ENCODE results near the gene PDGFB.

PDGFB gene

DNA sequence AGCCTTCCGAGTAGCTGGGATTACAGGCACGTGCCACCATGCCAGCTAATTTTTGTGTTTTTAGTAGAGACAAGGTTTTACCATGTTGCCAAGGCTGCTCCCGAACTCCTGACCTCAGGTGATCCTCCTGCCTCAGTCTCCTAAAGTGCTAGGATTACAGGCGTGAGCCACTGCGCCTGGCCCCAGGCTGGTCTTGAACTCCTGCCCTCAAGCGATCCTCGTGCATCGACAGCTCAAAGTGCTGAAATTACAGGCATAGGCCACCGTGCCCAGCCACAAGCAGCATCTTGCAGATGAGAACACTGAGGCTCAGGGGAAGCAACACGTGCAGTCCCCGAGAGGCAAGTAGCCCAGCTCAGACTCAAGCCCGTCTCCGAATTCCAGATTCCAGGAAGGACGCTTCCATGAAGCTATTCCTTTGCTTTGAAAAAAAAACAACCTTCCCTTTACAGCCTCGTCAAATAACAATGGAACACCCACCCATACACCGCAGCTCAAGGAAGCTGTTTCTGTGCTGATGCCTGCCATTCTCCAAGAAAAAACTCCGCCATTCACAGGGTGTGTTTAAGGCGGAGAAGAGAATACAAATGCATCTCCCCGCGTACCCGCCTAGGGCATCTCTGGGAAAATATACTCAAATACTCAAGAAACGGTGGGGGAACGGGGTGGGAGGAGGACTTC is 34.5 kb upstream of the PDGFB start:
- Histone ChIP-seq H2AFZ (ENCODE audit: low read depth) (no peak overlapping the region), H4K20me1 (ENCODE audit: insufficient read depth) (no peaks in the 10 kb centered on the region), H3K27me3 (ENCODE audit: insufficient read depth, low read depth) (peaks cover 46% of the 10 kb centered on the region), H3K36me3 (ENCODE audit: insufficient read depth) (no peaks in the 10 kb centered on the region), H3K27ac (no peak overlapping the region), H3K4me3 (IDR thresholded peaks at IDR 0.05; ENCODE audit: insufficient read depth, low read depth, low read length) (no peak overlapping the region), H3K79me2 (ENCODE audit: insufficient read depth, low read depth) (no peaks in the 10 kb centered on the region), H3K4me2 (no peak overlapping the region), H3K9ac (no peak overlapping the region), H3K4me1 (ENCODE audit: low read depth, poor library complexity, severe bottlenecking) (no peaks in the 10 kb centered on the region)
- TF ChIP-seq, protein P1, sequence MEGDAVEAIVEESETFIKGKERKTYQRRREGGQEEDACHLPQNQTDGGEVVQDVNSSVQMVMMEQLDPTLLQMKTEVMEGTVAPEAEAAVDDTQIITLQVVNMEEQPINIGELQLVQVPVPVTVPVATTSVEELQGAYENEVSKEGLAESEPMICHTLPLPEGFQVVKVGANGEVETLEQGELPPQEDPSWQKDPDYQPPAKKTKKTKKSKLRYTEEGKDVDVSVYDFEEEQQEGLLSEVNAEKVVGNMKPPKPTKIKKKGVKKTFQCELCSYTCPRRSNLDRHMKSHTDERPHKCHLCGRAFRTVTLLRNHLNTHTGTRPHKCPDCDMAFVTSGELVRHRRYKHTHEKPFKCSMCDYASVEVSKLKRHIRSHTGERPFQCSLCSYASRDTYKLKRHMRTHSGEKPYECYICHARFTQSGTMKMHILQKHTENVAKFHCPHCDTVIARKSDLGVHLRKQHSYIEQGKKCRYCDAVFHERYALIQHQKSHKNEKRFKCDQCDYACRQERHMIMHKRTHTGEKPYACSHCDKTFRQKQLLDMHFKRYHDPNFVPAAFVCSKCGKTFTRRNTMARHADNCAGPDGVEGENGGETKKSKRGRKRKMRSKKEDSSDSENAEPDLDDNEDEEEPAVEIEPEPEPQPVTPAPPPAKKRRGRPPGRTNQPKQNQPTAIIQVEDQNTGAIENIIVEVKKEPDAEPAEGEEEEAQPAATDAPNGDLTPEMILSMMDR (conservative IDR thresholded peaks at IDR 0.05; ENCODE audit: low read depth, low read length), result no peak

DNA sequence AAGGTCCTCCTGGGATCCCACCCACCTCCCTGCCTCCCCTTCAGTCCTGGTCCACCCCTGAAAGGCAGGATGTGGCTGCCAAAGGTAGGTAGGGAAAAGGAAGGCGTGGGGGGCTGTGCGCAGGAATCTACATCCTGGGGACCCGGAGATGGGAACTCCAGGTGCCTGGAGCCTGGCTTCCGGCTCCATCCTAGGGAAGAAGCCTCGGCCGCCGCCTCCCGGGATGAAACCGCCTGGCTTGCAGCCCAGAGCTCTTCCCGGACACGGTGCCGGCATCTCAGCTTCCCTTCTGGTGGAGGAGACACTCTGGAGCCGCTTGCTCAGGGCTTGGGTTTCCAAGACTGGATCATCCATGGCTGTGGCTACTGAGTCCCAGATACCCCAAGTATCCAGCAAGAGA is 33.3 kb upstream of the PDGFB start:
- no peak overlapping the region for H3K9ac ChIP-seq
- TF ChIP-seq, protein P1 (conservative IDR thresholded peaks at IDR 0.05; ENCODE audit: low read depth, low read length), result no peak
- H3K79me2 ChIP-seq (ENCODE audit: insufficient read depth, low read depth), result no peaks in the 10 kb centered on the region
- H2AFZ ChIP-seq (ENCODE audit: low read depth), result no peak overlapping the region
- H3K27ac ChIP-seq, result no peak overlapping the region
- no peak overlapping the region for H3K4me3 ChIP-seq (IDR thresholded peaks at IDR 0.05; ENCODE audit: insufficient read depth, low read depth, low read length)
- peaks cover 42% of the 10 kb centered on the region for H3K27me3 ChIP-seq (ENCODE audit: insufficient read depth, low read depth)
- no peaks in the 10 kb centered on the region for H3K4me1 ChIP-seq (ENCODE audit: low read depth, poor library complexity, severe bottlenecking)
- no peaks in the 10 kb centered on the region for H3K36me3 ChIP-seq (ENCODE audit: insufficient read depth)
- H3K4me2 ChIP-seq, result no peak overlapping the region
- no peaks in the 10 kb centered on the region for H4K20me1 ChIP-seq (ENCODE audit: insufficient read depth)

DNA sequence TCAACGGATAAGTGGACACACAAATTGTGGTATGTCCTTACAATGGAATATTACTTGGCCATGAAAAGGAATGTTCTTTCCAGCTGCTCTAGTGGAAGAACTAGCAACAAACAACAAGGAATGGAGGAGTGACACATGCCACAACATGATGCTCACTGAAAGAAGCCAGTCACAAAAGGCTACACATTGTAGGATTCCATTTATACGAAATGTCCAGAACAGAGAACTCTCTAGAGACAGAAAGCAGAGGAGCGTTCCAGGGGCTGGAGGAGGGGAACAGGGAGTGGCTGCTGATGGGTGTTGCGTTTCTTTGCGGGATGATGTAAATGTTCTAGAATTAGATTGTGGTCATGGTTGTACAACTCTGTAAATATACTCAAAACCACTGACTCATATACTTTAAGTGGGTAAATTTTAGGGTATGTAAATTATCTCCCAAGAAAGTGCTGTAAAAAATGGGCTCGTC is 32.4 kb upstream of the PDGFB start:
- Histone ChIP-seq H2AFZ (ENCODE audit: low read depth) (no peak overlapping the region), H3K79me2 (ENCODE audit: insufficient read depth, low read depth) (no peaks in the 10 kb centered on the region), H3K27ac (no peak overlapping the region), H3K4me2 (no peak overlapping the region), H3K4me1 (ENCODE audit: low read depth, poor library complexity, severe bottlenecking) (no peaks in the 10 kb centered on the region), H3K9ac (no peak overlapping the region), H4K20me1 (ENCODE audit: insufficient read depth) (no peaks in the 10 kb centered on the region), H3K36me3 (ENCODE audit: insufficient read depth) (no peaks in the 10 kb centered on the region), H3K4me3 (IDR thresholded peaks at IDR 0.05; ENCODE audit: insufficient read depth, low read depth, low read length) (no peak overlapping the region), H3K27me3 (ENCODE audit: insufficient read depth, low read depth) (peaks cover 39% of the 10 kb centered on the region)
- TF ChIP-seq, protein P1 (conservative IDR thresholded peaks at IDR 0.05; ENCODE audit: low read depth, low read length), result no peak

DNA sequence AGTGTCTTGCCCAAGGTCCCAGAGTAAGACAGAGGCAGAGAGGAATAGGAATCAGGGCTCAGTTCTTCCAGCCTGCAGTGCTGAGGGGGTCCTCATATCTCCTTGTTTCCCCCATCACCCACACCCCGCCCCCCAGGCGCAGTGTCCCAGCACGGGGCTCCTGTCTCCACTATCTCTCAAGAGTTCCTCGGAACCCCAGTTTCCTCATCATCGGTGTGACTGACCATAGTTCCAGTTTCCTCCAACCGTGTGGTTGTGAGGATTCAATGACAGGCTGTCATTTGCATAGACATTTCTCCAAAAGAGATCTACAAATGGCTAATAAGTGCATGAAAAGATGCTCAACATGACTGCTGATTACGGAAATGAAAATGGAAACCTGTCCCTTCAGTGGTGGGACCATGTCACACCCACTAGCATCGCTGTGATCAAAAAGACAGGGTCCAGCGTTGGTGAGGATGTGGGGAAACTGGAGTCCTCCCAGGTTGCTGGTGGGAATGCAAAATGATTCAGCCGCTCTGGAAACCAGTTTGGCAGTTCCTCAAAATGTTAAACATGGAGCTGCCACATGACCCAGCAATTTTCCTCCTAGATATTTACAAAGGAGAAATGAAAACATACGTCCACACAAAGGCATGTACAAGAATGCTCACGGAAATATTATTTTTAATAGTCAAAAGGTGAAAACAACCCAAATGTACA is 31.8 kb upstream of the PDGFB start:
- peaks cover 42% of the 10 kb centered on the region for H3K27me3 ChIP-seq (ENCODE audit: insufficient read depth, low read depth)
- no peaks in the 10 kb centered on the region for H3K36me3 ChIP-seq (ENCODE audit: insufficient read depth)
- no peak overlapping the region for H3K4me2 ChIP-seq
- H3K4me3 ChIP-seq (IDR thresholded peaks at IDR 0.05; ENCODE audit: insufficient read depth, low read depth, low read length), result no peak overlapping the region
- no peaks in the 10 kb centered on the region for H3K79me2 ChIP-seq (ENCODE audit: insufficient read depth, low read depth)
- H3K27ac ChIP-seq, result no peak overlapping the region
- H3K4me1 ChIP-seq (ENCODE audit: low read depth, poor library complexity, severe bottlenecking), result no peaks in the 10 kb centered on the region
- no peak overlapping the region for H3K9ac ChIP-seq
- no peaks in the 10 kb centered on the region for H4K20me1 ChIP-seq (ENCODE audit: insufficient read depth)
- TF ChIP-seq, protein P1 (conservative IDR thresholded peaks at IDR 0.05; ENCODE audit: low read depth, low read length), result no peak
- H2AFZ ChIP-seq (ENCODE audit: low read depth), result no peak overlapping the region
